ENCODE measurements around the gene GHDC.
"Not testable (repeated sequence)": the region's sequence is repeated elsewhere in the genome, so short reads cannot be mapped to it uniquely, and the experiment has no call there.

The GHDC gene

GRCh38 chr17:42142371-42142896 lies 51.9 kb downstream of the GHDC start:
- DNase-seq, result no peak

- DNase-seq, result no peak
Observed at GRCh38 chr17:42141382-42141781, 52.9 kb downstream of the GHDC start.

GRCh38 chr17:42140690-42141089 lies 53.6 kb downstream of the GHDC start:
- not testable (repeated sequence) for DNase-seq

Data from activated CD4-positive, alpha-beta T cell treated with anti-CD3 and anti-CD28 coated beads, Interleukin-10, Interleukin-2, amounts not matched to agents 100 ng/mL and 50 ng/mL, durations not matched to agents 16 hours and 8 hours (primary cell).